DMS53 (cell line): ENCODE results near the gene DLL4.
A peak's percentile ranks its signal among the peaks of the same experiment; 100 is the strongest.

ENCODE experiments used
- DNase-seq: peaks from one replicate; lab custom pipeline; 2025; lab: John Stamatoyannopoulos, UW

Gene DLL4

GRCh38 chr15:40926659-40927494, 2.3 kb upstream of the DLL4 start:
- no peak for DNase-seq

- peak; percentile 74 for DNase-seq
Measured at GRCh38 chr15:40927495-40927872, 1.7 kb upstream of the DLL4 start.

- peak; percentile 90 for DNase-seq
Measured at GRCh38 chr15:40927873-40928806, 1.0 kb upstream of the DLL4 start.

- DNase-seq: peak; percentile 74
Measured at GRCh38 chr15:40929660-40930429, 705 bp downstream of the DLL4 start.

- peak; percentile 85 for DNase-seq
Measured at GRCh38 chr15:40930430-40931299, 1.5 kb downstream of the DLL4 start.

GRCh38 chr15:40931300-40932142, 2.4 kb downstream of the DLL4 start:
- peak; percentile 62 for DNase-seq

- DNase-seq: peak; percentile 92
Measured at GRCh38 chr15:40932156-40932555, 3.0 kb downstream of the DLL4 start.

GRCh38 chr15:40932649-40933516, 3.7 kb downstream of the DLL4 start:
- DNase-seq: peak; percentile 96

- DNase-seq: no peak
Measured at GRCh38 chr15:40933517-40933902, 4.4 kb downstream of the DLL4 start.

- peak; percentile 70 for DNase-seq
Measured at GRCh38 chr15:40934457-40934856, 5.3 kb downstream of the DLL4 start.

GRCh38 chr15:40936234-40936708, 7.1 kb downstream of the DLL4 start:
- DNase-seq: no peak

- peak; percentile 67 for DNase-seq
Measured at GRCh38 chr15:40936709-40937666, 7.8 kb downstream of the DLL4 start.

GRCh38 chr15:40937762-40938535, 8.8 kb downstream of the DLL4 start:
- peak; percentile 80 for DNase-seq

GRCh38 chr15:40938536-40938870, 9.4 kb downstream of the DLL4 start:
- no peak for DNase-seq

GRCh38 chr15:40940296-40940801, 11.2 kb downstream of the DLL4 start:
- DNase-seq: peak; percentile 76

GRCh38 chr15:40941068-40941527, 12.0 kb downstream of the DLL4 start:
- DNase-seq: peak; percentile 75
